GM19240 (cell line): Measurements from ENCODE around the gene ELOF1.
"Not testable (repeated sequence)": the region's sequence is repeated elsewhere in the genome, so short reads cannot be mapped to it uniquely, and the experiment has no call there.

ENCODE experiments used
- DNase-seq: peaks from one replicate; pipeline ENCODE4 v3.0.0; 2011; ENCODE audit warnings: low spot score; ENCODE audit not compliant: insufficient read length

ELOF1 gene

GRCh38 chr19:11558881-11559828 lies at the start of gene ELOF1:
Gene ELOF1 (minus strand): TSS chr19:11559230. CDS start chr19:11554347, 4,883 bp downstream.
- DNase-seq, result peak; percentile 97

- DNase-seq, result no peak
Observed at GRCh38 chr19:11606484-11606883, 47.5 kb upstream of the ELOF1 start.

GRCh38 chr19:11599704-11600103 lies 40.7 kb upstream of the ELOF1 start:
- not testable (repeated sequence) for DNase-seq

- DNase-seq, result no peak
Observed at GRCh38 chr19:11598746-11599145, 39.7 kb upstream of the ELOF1 start.

GRCh38 chr19:11598103-11598483 lies 39.1 kb upstream of the ELOF1 start:
- DNase-seq, result no peak

GRCh38 chr19:11597202-11598102 lies 38.4 kb upstream of the ELOF1 start, which contains the start of gene ZNF627:
Gene ZNF627 (plus strand): TSS chr19:11597483. CDS start chr19:11597628, 145 bp downstream.
- DNase-seq, result peak; percentile 92

- DNase-seq, result no peak
Observed at GRCh38 chr19:11596156-11596555, 37.1 kb upstream of the ELOF1 start.

GRCh38 chr19:11594084-11594483 lies 35.1 kb upstream of the ELOF1 start:
- no peak for DNase-seq

- DNase-seq, result no peak
Observed at GRCh38 chr19:11587975-11588631, 29.1 kb upstream of the ELOF1 start.

GRCh38 chr19:11587302-11587974 lies 28.4 kb upstream of the ELOF1 start:
- peak; percentile 47 for DNase-seq

- DNase-seq, result no peak
Observed at GRCh38 chr19:11586331-11586730, 27.3 kb upstream of the ELOF1 start.

GRCh38 chr19:11581740-11582139 lies 22.7 kb upstream of the ELOF1 start:
- DNase-seq, result peak; percentile 71

- no peak for DNase-seq
Observed at GRCh38 chr19:11580116-11580515, 21.1 kb upstream of the ELOF1 start.

- no peak for DNase-seq
Observed at GRCh38 chr19:11578258-11579142, 19.5 kb upstream of the ELOF1 start.

GRCh38 chr19:11577451-11578257 lies 18.6 kb upstream of the ELOF1 start, which contains the start of gene ACP5:
Gene ACP5 (minus strand): TSS chr19:11577645. CDS start chr19:11577317, 328 bp downstream.
- no peak for DNase-seq

- no peak for DNase-seq
Observed at GRCh38 chr19:11576227-11576626, 17.2 kb upstream of the ELOF1 start.

- no peak for DNase-seq
Observed at GRCh38 chr19:11574689-11575088, 15.7 kb upstream of the ELOF1 start.

- DNase-seq, result not testable (repeated sequence)
Observed at GRCh38 chr19:11573763-11574162, 14.7 kb upstream of the ELOF1 start.

GRCh38 chr19:11573354-11573753 lies 14.3 kb upstream of the ELOF1 start:
- not testable (repeated sequence) for DNase-seq
